ENCODE results near the gene AGAP5.
"Not testable (repeated sequence)": the region's sequence is repeated elsewhere in the genome, so short reads cannot be mapped to it uniquely, and the experiment has no call there.

The AGAP5 gene

DNA sequence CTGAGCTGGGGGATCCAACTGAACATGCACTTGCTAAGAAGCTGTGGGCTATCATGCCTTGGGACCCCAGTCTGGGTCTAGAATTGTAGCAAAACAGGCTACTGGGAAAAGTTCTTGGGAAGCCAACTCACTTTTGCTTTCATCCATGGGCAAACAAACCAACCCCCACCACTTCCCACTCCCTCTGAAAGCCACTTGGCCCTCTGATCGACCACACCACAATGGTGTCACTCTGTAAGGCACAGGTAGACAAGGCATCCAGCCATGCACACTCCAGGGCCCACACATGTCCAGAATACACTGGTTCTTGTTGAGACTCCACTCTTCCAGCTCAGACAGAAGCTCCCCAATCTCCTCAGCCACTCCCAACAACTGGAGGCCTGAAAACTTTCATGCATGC is 10.2 kb upstream of the AGAP5 start:
- H3K4me1 ChIP-seq (ENCODE audit: control insufficient read depth, low read length); H3K9me3 ChIP-seq (ENCODE audit: control insufficient read depth, insufficient read depth, low read length); H3K4me2 ChIP-seq (ENCODE audit: low read length); H3K9me2 ChIP-seq (replicated peaks; ENCODE audit: control insufficient read depth, low read length); H4K20me1 ChIP-seq (ENCODE audit: control insufficient read depth, insufficient read depth, low read depth, low read length); H3K27ac ChIP-seq (ENCODE audit: low read depth, low read length); H3K79me2 ChIP-seq (ENCODE audit: control insufficient read depth, low read length); H3K36me3 ChIP-seq (ENCODE audit: control insufficient read depth, low read length); H3K4me3 ChIP-seq (ENCODE audit: low read length); H3F3A ChIP-seq (ENCODE audit: control insufficient read depth, insufficient read depth); H3K27me3 ChIP-seq (ENCODE audit: control insufficient read depth, low read length): not testable (repeated sequence)

DNA sequence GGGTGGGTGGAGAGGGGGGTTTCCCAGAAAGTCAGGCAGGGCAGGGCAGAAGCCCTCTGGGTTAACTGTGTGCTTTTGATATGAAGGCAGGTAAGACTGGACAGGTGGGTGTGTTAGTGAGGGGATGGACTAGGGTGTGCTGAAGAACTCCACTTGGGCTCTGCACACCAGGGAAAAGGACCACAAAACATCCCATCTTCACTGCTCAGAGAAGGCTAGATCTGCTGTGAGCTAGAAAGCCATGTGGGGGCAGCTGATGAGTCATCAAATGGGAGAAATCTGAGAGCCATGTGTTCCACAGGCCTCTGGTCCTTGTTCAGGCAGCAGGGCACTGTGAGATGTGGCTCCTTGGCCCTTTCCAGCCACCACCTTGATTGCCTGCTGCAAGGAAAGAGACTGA is 9.7 kb upstream of the AGAP5 start:
- not testable (repeated sequence) for H3K4me3 ChIP-seq (ENCODE audit: low read length); H3K27ac ChIP-seq (ENCODE audit: low read depth, low read length); H3F3A ChIP-seq (ENCODE audit: control insufficient read depth, insufficient read depth); H3K79me2 ChIP-seq (ENCODE audit: control insufficient read depth, low read length); H3K4me2 ChIP-seq (ENCODE audit: low read length); H4K20me1 ChIP-seq (ENCODE audit: control insufficient read depth, insufficient read depth, low read depth, low read length); H3K9me3 ChIP-seq (ENCODE audit: control insufficient read depth, insufficient read depth, low read length); H3K4me1 ChIP-seq (ENCODE audit: control insufficient read depth, low read length); H3K9me2 ChIP-seq (replicated peaks; ENCODE audit: control insufficient read depth, low read length); H3K36me3 ChIP-seq (ENCODE audit: control insufficient read depth, low read length); H3K27me3 ChIP-seq (ENCODE audit: control insufficient read depth, low read length)

GRCh38 chr10:73706488-73706887 is 8.6 kb upstream of the AGAP5 start:
- H3K4me1 ChIP-seq (ENCODE audit: control insufficient read depth, low read length); H4K20me1 ChIP-seq (ENCODE audit: control insufficient read depth, insufficient read depth, low read depth, low read length); H3K4me2 ChIP-seq (ENCODE audit: low read length); H3K9me3 ChIP-seq (ENCODE audit: control insufficient read depth, insufficient read depth, low read length); H3K27me3 ChIP-seq (ENCODE audit: control insufficient read depth, low read length); H3K36me3 ChIP-seq (ENCODE audit: control insufficient read depth, low read length); H3K4me3 ChIP-seq (ENCODE audit: low read length); H3K79me2 ChIP-seq (ENCODE audit: control insufficient read depth, low read length); H3K27ac ChIP-seq (ENCODE audit: low read depth, low read length); H3F3A ChIP-seq (ENCODE audit: control insufficient read depth, insufficient read depth); H3K9me2 ChIP-seq (replicated peaks; ENCODE audit: control insufficient read depth, low read length): not testable (repeated sequence)

DNA sequence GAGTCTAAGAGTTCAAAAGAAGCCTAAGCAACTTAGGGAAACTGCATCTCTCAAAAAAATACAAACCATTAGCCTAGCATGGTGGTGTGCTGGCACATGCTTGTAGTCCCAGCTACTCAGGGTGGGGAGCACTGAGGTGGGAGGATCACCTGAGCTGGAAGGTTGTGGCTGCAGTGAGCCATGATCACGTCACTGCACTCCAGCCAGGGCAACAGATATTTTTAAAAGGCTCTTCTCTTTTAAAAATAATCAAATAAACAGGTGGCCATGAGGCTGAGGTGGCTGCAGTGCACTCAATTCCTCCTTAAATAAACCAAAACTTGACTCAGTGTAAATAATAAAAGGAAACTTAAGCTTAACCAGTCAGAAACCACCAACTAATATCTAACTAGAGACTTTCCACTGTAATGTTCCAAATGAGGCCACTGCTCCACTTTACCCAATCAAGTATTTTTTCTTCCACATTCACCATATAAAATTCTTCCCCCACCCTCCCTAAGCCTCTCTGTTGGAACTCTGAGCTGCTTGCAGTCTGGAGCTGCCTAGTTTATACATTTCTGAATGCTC is 7.7 kb upstream of the AGAP5 start:
- not testable (repeated sequence) for H3K36me3 ChIP-seq (ENCODE audit: control insufficient read depth, low read length); H3K4me1 ChIP-seq (ENCODE audit: control insufficient read depth, low read length); H3K4me3 ChIP-seq (ENCODE audit: low read length); H3K4me2 ChIP-seq (ENCODE audit: low read length); H3K27me3 ChIP-seq (ENCODE audit: control insufficient read depth, low read length); H3K9me3 ChIP-seq (ENCODE audit: control insufficient read depth, insufficient read depth, low read length); H4K20me1 ChIP-seq (ENCODE audit: control insufficient read depth, insufficient read depth, low read depth, low read length); H3F3A ChIP-seq (ENCODE audit: control insufficient read depth, insufficient read depth); H3K9me2 ChIP-seq (replicated peaks; ENCODE audit: control insufficient read depth, low read length); H3K79me2 ChIP-seq (ENCODE audit: control insufficient read depth, low read length); H3K27ac ChIP-seq (ENCODE audit: low read depth, low read length)

DNA sequence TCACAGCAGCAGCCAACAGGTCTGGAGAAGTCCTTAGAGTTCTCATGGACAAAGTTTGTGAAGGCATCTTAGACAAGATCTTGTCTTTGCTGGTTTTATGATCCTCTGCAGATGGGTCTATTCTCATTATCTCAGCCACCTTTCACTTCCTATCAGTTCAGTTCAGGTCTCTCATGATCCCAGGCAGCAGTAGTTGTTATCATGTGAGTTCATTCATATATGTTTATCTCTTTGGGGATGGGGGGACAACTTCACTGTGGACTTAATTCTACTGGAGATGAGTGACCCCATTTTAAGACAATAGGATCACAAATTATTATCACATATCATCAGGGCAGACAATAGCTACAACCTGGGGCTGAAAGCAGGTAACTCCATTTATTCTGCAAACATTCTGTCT is 6.0 kb upstream of the AGAP5 start:
- H3K36me3 ChIP-seq (ENCODE audit: control insufficient read depth, low read length); H3K4me2 ChIP-seq (ENCODE audit: low read length); H3K27me3 ChIP-seq (ENCODE audit: control insufficient read depth, low read length); H3K4me1 ChIP-seq (ENCODE audit: control insufficient read depth, low read length); H3K27ac ChIP-seq (ENCODE audit: low read depth, low read length); H3F3A ChIP-seq (ENCODE audit: control insufficient read depth, insufficient read depth); H3K4me3 ChIP-seq (ENCODE audit: low read length); H3K79me2 ChIP-seq (ENCODE audit: control insufficient read depth, low read length); H4K20me1 ChIP-seq (ENCODE audit: control insufficient read depth, insufficient read depth, low read depth, low read length); H3K9me2 ChIP-seq (replicated peaks; ENCODE audit: control insufficient read depth, low read length); H3K9me3 ChIP-seq (ENCODE audit: control insufficient read depth, insufficient read depth, low read length): not testable (repeated sequence)

DNA sequence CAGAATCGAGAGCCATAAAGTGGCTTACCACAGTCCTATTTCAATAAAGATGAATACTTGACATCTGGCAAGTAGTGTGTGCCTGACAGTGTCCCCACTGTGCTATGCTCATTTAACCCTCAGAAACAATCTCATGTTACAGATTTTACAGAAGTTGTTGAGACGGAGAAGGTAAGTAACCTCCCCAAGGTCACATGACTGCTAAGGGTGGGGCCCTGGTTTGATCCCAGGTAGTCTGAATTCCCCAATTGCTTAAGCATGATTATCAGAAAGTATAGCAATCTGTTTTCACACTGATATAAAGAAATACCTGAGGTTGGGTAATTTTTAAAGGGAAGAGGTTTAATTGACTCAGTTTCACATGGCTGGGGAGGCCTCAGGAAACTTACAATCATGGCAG is 910 bp upstream of the AGAP5 start:
- H3K27ac ChIP-seq (ENCODE audit: low read depth, low read length); H3K9me3 ChIP-seq (ENCODE audit: control insufficient read depth, insufficient read depth, low read length); H3K27me3 ChIP-seq (ENCODE audit: control insufficient read depth, low read length); H3K79me2 ChIP-seq (ENCODE audit: control insufficient read depth, low read length); H4K20me1 ChIP-seq (ENCODE audit: control insufficient read depth, insufficient read depth, low read depth, low read length); H3K4me1 ChIP-seq (ENCODE audit: control insufficient read depth, low read length); H3K9me2 ChIP-seq (replicated peaks; ENCODE audit: control insufficient read depth, low read length); H3K4me3 ChIP-seq (ENCODE audit: low read length); H3K4me2 ChIP-seq (ENCODE audit: low read length); H3K36me3 ChIP-seq (ENCODE audit: control insufficient read depth, low read length); H3F3A ChIP-seq (ENCODE audit: control insufficient read depth, insufficient read depth): not testable (repeated sequence)

DNA sequence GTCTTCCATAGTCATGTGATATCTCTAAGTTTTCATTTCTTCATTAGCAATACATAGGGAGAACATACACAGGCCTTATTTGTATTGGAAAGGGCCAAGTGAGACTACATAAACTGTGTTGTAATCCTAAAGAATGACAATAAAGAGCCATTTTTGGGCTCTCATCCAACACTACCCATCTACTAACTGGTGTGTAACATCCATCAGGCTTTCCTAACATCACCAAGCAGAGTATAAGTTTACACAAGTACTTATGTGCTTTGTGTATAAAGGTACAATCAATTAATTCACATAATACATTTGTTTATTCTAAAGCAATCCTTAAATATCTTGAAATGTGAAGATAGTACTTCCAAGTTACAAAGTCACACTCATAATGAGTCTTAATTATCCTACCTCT is 2.6 kb downstream of the AGAP5 start:
- not testable (repeated sequence) for H3K4me1 ChIP-seq (ENCODE audit: control insufficient read depth, low read length); H4K20me1 ChIP-seq (ENCODE audit: control insufficient read depth, insufficient read depth, low read depth, low read length); H3K27ac ChIP-seq (ENCODE audit: low read depth, low read length); H3K4me3 ChIP-seq (ENCODE audit: low read length); H3K9me3 ChIP-seq (ENCODE audit: control insufficient read depth, insufficient read depth, low read length); H3F3A ChIP-seq (ENCODE audit: control insufficient read depth, insufficient read depth); H3K27me3 ChIP-seq (ENCODE audit: control insufficient read depth, low read length); H3K79me2 ChIP-seq (ENCODE audit: control insufficient read depth, low read length); H3K36me3 ChIP-seq (ENCODE audit: control insufficient read depth, low read length); H3K4me2 ChIP-seq (ENCODE audit: low read length); H3K9me2 ChIP-seq (replicated peaks; ENCODE audit: control insufficient read depth, low read length)

GRCh38 chr10:73690755-73691154 is 7.2 kb downstream of the AGAP5 start:
- H3K4me3 ChIP-seq (ENCODE audit: low read length); H3F3A ChIP-seq (ENCODE audit: control insufficient read depth, insufficient read depth); H3K27me3 ChIP-seq (ENCODE audit: control insufficient read depth, low read length); H3K9me3 ChIP-seq (ENCODE audit: control insufficient read depth, insufficient read depth, low read length); H3K79me2 ChIP-seq (ENCODE audit: control insufficient read depth, low read length); H3K4me1 ChIP-seq (ENCODE audit: control insufficient read depth, low read length); H4K20me1 ChIP-seq (ENCODE audit: control insufficient read depth, insufficient read depth, low read depth, low read length); H3K9me2 ChIP-seq (replicated peaks; ENCODE audit: control insufficient read depth, low read length); H3K27ac ChIP-seq (ENCODE audit: low read depth, low read length); H3K36me3 ChIP-seq (ENCODE audit: control insufficient read depth, low read length); H3K4me2 ChIP-seq (ENCODE audit: low read length): not testable (repeated sequence)

DNA sequence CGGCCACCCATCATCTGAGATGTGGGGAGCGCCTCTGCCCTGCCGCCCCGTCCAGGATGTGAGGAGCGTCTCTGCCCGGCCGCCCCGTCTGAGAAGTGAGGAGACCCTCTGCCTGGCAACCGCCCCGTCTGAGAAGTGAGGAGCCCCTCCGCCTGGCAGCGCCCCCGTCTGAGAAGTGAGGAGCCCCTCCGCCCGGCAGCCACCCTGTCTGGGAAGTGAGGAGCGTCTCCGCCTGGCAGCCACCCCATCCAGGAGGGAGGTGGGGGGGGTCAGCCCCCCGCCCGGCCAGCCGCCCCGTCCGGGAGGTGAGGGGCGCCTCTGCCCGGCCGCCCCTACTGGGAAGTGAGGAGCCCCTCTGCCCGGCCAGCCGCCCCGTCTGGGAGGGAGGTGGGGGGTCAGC is 8.3 kb downstream of the AGAP5 start:
- not testable (repeated sequence) for H3K27me3 ChIP-seq (ENCODE audit: control insufficient read depth, low read length); H3K36me3 ChIP-seq (ENCODE audit: control insufficient read depth, low read length); H3K27ac ChIP-seq (ENCODE audit: low read depth, low read length); H3K79me2 ChIP-seq (ENCODE audit: control insufficient read depth, low read length); H3K4me3 ChIP-seq (ENCODE audit: low read length); H3K4me1 ChIP-seq (ENCODE audit: control insufficient read depth, low read length); H3K9me3 ChIP-seq (ENCODE audit: control insufficient read depth, insufficient read depth, low read length); H3F3A ChIP-seq (ENCODE audit: control insufficient read depth, insufficient read depth); H4K20me1 ChIP-seq (ENCODE audit: control insufficient read depth, insufficient read depth, low read depth, low read length); H3K4me2 ChIP-seq (ENCODE audit: low read length); H3K9me2 ChIP-seq (replicated peaks; ENCODE audit: control insufficient read depth, low read length)

Measured in DOHH2 (cell line).